H1 (cell line): Measurements from ENCODE around the gene PACS1. TPM values are rescaled to one million over a fixed set of nuclear protein-coding genes. Genes with fewer than 3 reads are reported as not detected.
A peak's percentile ranks its signal among the peaks of the same experiment; 100 is the strongest.

ENCODE experiments used
- CHD7 ChIP-seq: fragments of 300-600 bp; sonication (generic); IDR thresholded peaks from 2 replicates; pipeline ENCODE4 v1.7.1; 2012; ENCODE audit warnings: low read length, moderate library complexity, mild to moderate bottlenecking, inconsistent platforms; ENCODE audit not compliant: insufficient replicate concordance
- HDAC2 ChIP-seq, 2 experiments: fragments of 300-600 bp in 1 of 2; sonication (generic) in 1 of 2; IDR thresholded peaks; 2 replicates each; pipeline ENCODE4 v1.6.1; 2011 to 2012; ENCODE audit warnings: low read depth in 2 of 2, low read length in 2 of 2, mild to moderate bottlenecking in 2 of 2, moderate library complexity in 2 of 2, borderline replicate concordance in 1 of 2, inconsistent platforms in 1 of 2
- JUN ChIP-seq: IDR thresholded peaks from 2 replicates; pipeline ENCODE4 v1.6.1; 2011; ENCODE audit warnings: low read depth, mild to moderate bottlenecking, improper control_type of control experiment, low read length
- KDM4A ChIP-seq: IDR thresholded peaks from one replicate; pipeline ENCODE4 v1.7.1; 2012; ENCODE audit warnings: low read depth, mild to moderate bottlenecking, moderate library complexity, low read length, inconsistent platforms; ENCODE audit not compliant: severe bottlenecking
- NANOG ChIP-seq: IDR thresholded peaks from 2 replicates; pipeline ENCODE4 v1.6.1; 2011; ENCODE audit warnings: low read length, low read depth, mild to moderate bottlenecking, inconsistent platforms; ENCODE audit not compliant: insufficient read depth, poor library complexity, severe bottlenecking
- POU5F1 ChIP-seq: IDR thresholded peaks from 2 replicates; pipeline ENCODE4 v1.6.1; 2011; ENCODE audit warnings: low read depth, mild to moderate bottlenecking, low read length, moderate library complexity
- SAP30 ChIP-seq: fragments of 300-600 bp; sonication (generic); IDR thresholded peaks from 2 replicates; pipeline ENCODE4 v1.7.1; 2012; ENCODE audit warnings: low read length, moderate library complexity, mild to moderate bottlenecking, inconsistent platforms; ENCODE audit not compliant: insufficient read depth, insufficient replicate concordance
- TCF12 ChIP-seq: IDR thresholded peaks from 2 replicates; pipeline ENCODE4 v1.6.1; 2011; ENCODE audit warnings: low read depth, mild to moderate bottlenecking, low read length
- TEAD4 ChIP-seq: IDR thresholded peaks from 2 replicates; pipeline ENCODE4 v1.6.1; 2012; ENCODE audit warnings: low read depth, low read length, inconsistent platforms, mixed read lengths
- polyA plus RNA-seq, 7 experiments: library from polyadenylated mRNA; depleted of rRNA in 3 of 7; stranded (reverse) in 5 of 7; unstranded in 2 of 7; fragments of >200 nt in 5 of 7; fragments of 200-250 nt in 2 of 7; gene quantifications; 1 replicate in 5 of 7; 2 replicates in 1 of 7; 4 replicates in 1 of 7; pipeline versions ENCODE4 v1.2.1 to v1.2.3, GENCODE V29; 2011 to 2013; ENCODE audit warnings: missing spikeins in 2 of 7, mixed read lengths in 2 of 7
- total RNA-seq: library from RNA; stranded (reverse); fragmentation: NEBNext Ultra II Directional; extraction: Animal tissue kit (Norgen Biotek cat#: 25700); gene quantifications from 2 replicates; pipeline ENCODE4 v1.2.1, GENCODE V29; 2021

PACS1 gene
- total and polyA plus RNA-seq, 2 of the 8 experiments (the other 6 are each of a cell fraction or from before 2014, with no cell fraction given): 11.5 to 36.0 TPM

- TF ChIP-seq HDAC2 (IDR thresholded peaks at IDR 0.05; ENCODE audit: borderline replicate concordance in 1 of 2, low read depth in 2 of 2, low read length in 2 of 2) (no peak; a peak in 1 of 4 replicates), JUN (no peak), NANOG (no peak), KDM4A (peak; percentile 26), TEAD4 (no peak), CHD7 (no peak), TCF12 (0 out of 2 replicates have a peak, but pooled peaks have one; percentile 5), SAP30 (no peak), POU5F1 (no peak)
Observed at GRCh38 chr11:66069715-66070603, at the start of gene PACS1 (continued).
